ENCODE results near the gene TMEM271.

Gene TMEM271

GRCh38 chr4:532588-533317 lies 43.3 kb downstream of the TMEM271 start:
- DNase-seq = no peak

- DNase-seq = no peak
These were observed 44.2 kb downstream of the TMEM271 start for GRCh38 chr4:531721-532565.

GRCh38 chr4:531076-531475 lies 45.0 kb downstream of the TMEM271 start:
- DNase-seq = no peak

GRCh38 chr4:530017-530781 lies 45.9 kb downstream of the TMEM271 start:
- DNase-seq = no peak

GRCh38 chr4:529563-529962 lies 46.5 kb downstream of the TMEM271 start:
- DNase-seq = no peak

GRCh38 chr4:528835-529234 lies 47.3 kb downstream of the TMEM271 start:
- DNase-seq = no peak

GRCh38 chr4:528296-528695 lies 47.8 kb downstream of the TMEM271 start:
- DNase-seq = no peak

- DNase-seq = no peak
These were observed 49.1 kb downstream of the TMEM271 start for GRCh38 chr4:526971-527460.

- no peak for DNase-seq
These were observed 49.7 kb downstream of the TMEM271 start for GRCh38 chr4:526189-526909.

GRCh38 chr4:525660-526059 lies 50.4 kb downstream of the TMEM271 start:
- DNase-seq = no peak

- no peak for DNase-seq
These were observed 51.9 kb downstream of the TMEM271 start for GRCh38 chr4:524196-524595.

Data from T-helper 2 cell (primary cell).